ENCODE results near the gene VPS35.
"Not testable (repeated sequence)": the region's sequence is repeated elsewhere in the genome, so short reads cannot be mapped to it uniquely, and the experiment has no call there.

The VPS35 gene

DNA sequence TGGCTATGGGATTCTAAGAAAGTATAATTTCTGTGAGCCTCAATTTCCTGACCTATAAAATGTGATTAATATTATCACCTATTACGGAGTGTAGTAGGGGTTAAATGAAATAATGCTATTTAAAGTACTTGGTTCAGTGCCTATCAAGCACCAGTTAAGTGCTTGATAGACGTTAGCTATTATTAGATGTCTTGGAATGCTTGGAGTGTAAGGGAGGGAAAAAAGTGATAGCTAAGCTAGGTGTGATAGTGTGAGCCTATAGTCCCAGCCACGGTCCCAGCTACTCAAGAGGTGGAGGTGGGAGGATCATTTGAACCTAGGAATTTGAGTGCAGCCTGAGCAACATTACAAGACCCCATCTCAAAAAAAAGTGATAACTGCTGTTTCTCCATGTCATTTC, 8.0 kb upstream of the VPS35 start:
- Mint-ChIP-seq H3K36me3 (ENCODE audit: low read depth) (peaks cover 11% of the 10 kb centered on the region), H3K9me3 (no peaks in the 10 kb centered on the region), H3K27ac (no peak overlapping the region), H3K4me1 (ENCODE audit: low read depth) (no peaks in the 10 kb centered on the region), H3K4me3 (no peak overlapping the region), H3K27me3 (no peaks in the 10 kb centered on the region)
- intact Hi-C loops (cut with micrococcal nuclease): no loop called here

DNA sequence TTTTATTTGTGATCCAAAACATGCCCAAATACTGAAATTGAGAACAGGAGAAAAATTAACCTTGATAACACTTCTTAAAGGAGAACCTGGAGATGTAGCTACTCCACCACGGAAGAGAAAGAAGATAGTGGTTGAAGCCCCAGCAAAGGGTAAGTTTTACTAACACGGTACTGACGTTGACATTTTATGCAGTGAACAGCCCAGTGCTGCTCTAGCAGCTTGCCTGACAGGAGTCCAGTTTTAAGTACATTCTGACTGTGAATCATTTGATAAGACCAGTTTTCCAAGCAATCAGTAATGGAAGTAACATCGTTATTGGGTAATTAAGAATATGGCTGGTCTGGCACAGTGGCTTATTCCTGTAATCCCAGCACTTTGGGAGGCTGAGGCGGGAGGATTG, 7.0 kb upstream of the VPS35 start:
- Mint-ChIP-seq H3K27me3 (no peaks in the 10 kb centered on the region), H3K9me3 (no peaks in the 10 kb centered on the region), H3K4me3 (no peak overlapping the region), H3K27ac (no peak overlapping the region), H3K36me3 (ENCODE audit: low read depth) (peaks cover 11% of the 10 kb centered on the region), H3K4me1 (ENCODE audit: low read depth) (no peaks in the 10 kb centered on the region)
- intact Hi-C loops (cut with micrococcal nuclease): no loop called here

DNA sequence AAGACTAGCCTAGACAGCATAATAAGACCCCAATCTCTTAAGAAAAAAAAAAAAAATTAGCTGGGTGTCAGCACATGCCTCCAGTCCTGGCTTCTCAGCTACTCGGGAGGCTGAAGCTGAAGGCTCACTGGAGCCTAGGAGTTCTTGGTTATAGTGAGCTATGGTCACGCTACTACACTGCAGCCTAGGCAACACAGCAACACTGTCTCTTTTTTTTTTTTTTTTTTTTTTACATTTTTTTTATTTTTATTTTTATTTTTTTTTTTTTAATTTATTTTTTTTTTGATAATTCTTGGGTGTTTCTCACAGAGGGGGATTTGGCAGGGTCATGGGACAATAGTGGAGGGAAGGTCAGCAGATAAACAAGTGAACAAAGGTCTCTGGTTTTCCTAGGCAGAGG, 4.6 kb upstream of the VPS35 start:
- Mint-ChIP-seq H3K4me1 (ENCODE audit: low read depth) (no peaks in the 10 kb centered on the region), H3K4me3 (no peak overlapping the region), H3K27ac (no peak overlapping the region), H3K9me3 (no peaks in the 10 kb centered on the region), H3K36me3 (ENCODE audit: low read depth) (peaks cover 11% of the 10 kb centered on the region), H3K27me3 (no peaks in the 10 kb centered on the region)
- intact Hi-C loops (cut with micrococcal nuclease): no loop called here

DNA sequence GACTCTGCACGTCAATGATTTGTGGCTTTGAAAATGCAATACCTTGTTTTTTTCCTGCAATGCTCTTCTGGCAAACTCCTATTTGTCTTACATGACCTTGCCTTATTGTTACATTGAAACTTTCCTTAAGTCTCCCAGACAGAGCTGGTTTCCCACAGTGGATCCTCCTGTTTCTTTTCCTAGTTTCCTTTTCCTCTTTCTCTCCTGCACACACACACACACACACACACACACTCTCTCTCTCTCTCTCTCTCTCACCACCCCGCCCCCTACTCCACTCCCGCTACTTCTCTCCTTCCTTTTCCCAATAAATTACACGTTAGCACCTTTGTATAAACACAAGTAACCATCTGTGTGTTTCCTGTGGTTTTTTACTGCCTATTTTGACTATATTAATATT, 2.7 kb upstream of the VPS35 start:
- Mint-ChIP-seq H3K4me3 (no peak overlapping the region), H3K27me3 (no peaks in the 10 kb centered on the region)
- intact Hi-C loops (cut with micrococcal nuclease): no loop called here

DNA sequence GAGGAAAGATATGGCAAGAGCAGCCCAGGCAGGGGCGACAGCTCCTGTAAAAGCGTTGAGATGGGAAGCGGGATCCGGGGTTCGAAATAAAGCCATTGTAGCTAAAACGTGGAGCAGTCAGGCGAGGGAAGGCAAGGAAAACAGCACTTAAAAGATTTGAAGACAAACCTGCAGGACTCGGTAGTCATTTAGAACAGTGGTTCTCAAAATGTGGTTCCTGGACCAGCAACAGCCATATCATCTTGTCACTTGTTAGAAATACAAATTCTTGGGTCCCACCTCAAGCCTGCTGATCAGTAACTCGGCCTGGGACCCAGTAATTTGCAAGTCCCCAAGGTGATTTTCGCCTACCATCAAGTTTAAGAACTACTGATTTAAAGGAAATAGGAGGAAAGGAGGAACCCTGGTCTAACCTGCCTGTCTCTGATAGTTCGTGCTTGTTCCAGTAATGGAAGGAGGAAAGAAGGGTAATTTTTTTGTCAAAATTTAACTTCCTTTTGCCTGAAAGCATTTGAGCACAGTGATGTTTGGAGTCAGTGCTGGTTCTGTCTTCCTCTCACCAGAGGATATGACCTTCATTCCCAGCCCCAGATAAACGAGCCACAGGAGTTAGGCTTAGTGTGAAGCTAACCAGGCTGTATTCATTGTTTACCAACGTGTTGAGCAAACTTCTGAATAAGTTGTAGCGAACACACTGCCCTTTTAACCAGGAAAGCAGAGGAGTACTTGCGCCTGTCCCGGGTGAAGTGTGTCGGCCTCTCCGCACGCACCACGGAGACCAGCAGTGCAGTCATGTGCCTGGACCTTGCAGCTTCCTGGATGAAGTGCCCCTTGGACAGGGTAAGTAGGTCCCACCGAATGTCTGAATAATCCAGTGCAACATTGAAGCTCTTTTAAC, 1.6 kb upstream of the VPS35 start:
- Mint-ChIP-seq H3K4me3 (no peak overlapping the region), H3K27ac (no peak overlapping the region), H3K27me3 (no peaks in the 10 kb centered on the region), H3K4me1 (ENCODE audit: low read depth) (peaks cover 21% of the 10 kb centered on the region), H3K36me3 (ENCODE audit: low read depth) (peaks cover 7% of the 10 kb centered on the region), H3K9me3 (no peaks in the 10 kb centered on the region)
- intact Hi-C loops (cut with micrococcal nuclease): loop anchor here (1.0 kb wide), 1 partner anchor 53 kb away; no protein-coding TSS in a partner anchor

More for the DNA sequence above, 2.7 kb upstream of the VPS35 start:
- Mint-ChIP-seq H3K36me3 (ENCODE audit: low read depth) (peaks cover 11% of the 10 kb centered on the region), H3K9me3 (no peaks in the 10 kb centered on the region), H3K27ac (no peak overlapping the region), H3K4me1 (ENCODE audit: low read depth) (peaks cover 11% of the 10 kb centered on the region)

DNA sequence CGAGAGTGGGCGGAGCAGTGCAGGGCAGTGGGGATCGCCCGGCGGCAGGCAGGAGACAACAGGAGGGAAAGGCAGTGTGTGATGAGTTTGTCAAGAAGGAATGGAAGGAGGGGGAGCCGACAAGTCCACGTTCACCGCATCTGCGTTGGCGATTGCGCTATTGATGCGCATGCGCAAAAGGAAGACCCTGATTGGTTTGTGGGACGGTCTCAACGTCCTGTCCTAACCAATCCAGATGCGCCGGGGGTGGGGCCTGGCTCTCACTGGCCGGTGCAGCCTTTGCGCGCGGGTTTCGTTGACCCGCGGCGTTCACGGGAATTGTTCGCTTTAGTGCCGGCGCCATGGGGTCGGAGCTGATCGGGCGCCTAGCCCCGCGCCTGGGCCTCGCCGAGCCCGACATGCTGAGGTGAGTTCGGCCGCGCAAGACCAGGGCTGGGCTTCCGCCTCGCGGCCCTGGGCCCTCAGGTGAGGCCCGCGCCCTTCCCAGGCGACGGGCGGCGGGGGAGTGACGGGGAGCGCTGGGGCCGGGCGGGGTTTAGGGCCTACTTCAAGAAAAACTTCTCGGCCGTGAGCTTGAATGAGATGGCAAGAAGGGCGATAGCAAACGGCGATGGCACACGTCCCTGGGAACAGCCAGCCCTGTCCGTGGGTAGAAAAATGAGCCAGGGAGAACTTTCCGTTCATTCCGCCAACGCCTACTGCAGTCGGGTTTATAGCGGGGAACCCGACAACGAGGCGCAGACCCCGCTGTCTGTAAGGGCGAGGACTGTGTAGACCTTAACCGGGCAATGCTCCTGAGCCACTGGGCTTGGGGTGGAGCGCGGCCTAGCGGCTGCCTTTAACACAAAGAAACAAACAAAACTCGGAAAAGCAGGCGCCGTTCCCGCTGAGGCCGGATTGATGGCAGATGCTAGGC, 645 bp upstream of the VPS35 start, which contains the start of gene ORC6:
Gene ORC6 (plus strand): TSS at position 295 of the 916 bp plus-strand sequence. CDS start 47 bp downstream, at position 342.
- Mint-ChIP-seq H3K27me3 (no peaks in the 10 kb centered on the region), H3K9me3 (no peaks in the 10 kb centered on the region), H3K27ac (no peak within 1 kb of the TSS), H3K4me3 (no peak within 1 kb of the TSS), H3K4me1 (ENCODE audit: low read depth) (peaks cover 30% of the 10 kb centered on the region), H3K36me3 (ENCODE audit: low read depth) (no peaks in the 10 kb centered on the region)
- intact Hi-C loops (cut with micrococcal nuclease): loop anchor here (1.0 to 2.0 kb wide), 3 partner anchors 54 to 100 kb away; partner anchors contain the start of gene SHCBP1

DNA sequence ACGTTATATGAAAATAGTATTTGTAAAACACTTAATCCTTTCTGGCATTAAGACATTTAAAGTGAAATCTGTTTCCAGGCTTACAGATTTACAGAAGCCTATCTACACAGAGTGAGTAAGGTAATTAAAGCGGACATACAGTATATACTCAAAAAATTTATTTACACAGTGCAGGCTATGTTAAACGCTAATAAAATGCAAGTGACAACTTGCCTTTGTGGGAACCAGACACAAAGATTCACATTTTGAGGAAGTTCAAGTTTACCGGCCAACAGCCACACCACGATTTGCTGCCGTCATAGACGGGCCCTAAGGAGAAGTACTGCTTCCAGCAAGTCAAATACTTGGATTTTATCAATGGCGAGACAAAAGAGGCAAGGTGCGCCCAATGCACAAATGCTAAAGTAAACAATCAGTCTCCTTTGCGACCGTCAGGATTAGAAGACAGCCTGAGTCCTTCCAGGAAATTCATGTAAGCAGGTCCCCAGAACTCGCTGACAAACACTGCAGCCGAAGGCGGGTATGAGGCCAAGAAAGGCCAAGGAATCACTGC, 801 bp downstream of the VPS35 start:
- no peak overlapping the region for H3K4me3 Mint-ChIP-seq
- H3K36me3 Mint-ChIP-seq (ENCODE audit: low read depth): no peaks in the 10 kb centered on the region
- H3K9me3 Mint-ChIP-seq: no peaks in the 10 kb centered on the region
- intact Hi-C loops (cut with micrococcal nuclease): loop anchor here (2.0 kb wide), 1 partner anchor 67 kb away; the partner anchor contains the start of gene SHCBP1
- no peak overlapping the region for H3K27ac Mint-ChIP-seq
- peaks cover 44% of the 10 kb centered on the region for H3K4me1 Mint-ChIP-seq (ENCODE audit: low read depth)
- H3K27me3 Mint-ChIP-seq: no peaks in the 10 kb centered on the region

DNA sequence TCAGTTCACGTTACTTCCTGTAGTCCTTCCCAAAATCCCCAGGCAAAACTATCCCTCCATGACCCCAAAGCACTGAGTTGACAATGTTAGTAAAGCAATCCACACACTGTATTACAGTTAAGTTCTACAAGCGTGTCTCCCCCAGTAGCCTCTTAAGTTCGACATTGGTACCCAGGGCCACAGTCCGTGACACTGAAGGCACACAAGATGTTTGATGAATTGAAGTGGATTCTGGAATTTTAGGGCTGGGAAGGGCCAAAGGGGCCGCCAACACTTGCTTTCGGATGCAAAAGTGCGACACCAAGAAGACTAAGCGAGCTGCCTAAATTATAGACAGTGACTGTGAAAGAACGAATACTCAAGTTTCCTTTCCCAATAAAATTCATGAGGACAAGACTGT, 1.5 kb downstream of the VPS35 start:
- Mint-ChIP-seq H3K4me3 (no peak overlapping the region), H3K27me3 (no peaks in the 10 kb centered on the region), H3K9me3 (no peaks in the 10 kb centered on the region), H3K4me1 (ENCODE audit: low read depth) (peaks cover 47% of the 10 kb centered on the region), H3K36me3 (ENCODE audit: low read depth) (peaks cover under 1% of the 10 kb centered on the region), H3K27ac (no peak overlapping the region)
- intact Hi-C loops (cut with micrococcal nuclease): loop anchor here (2.0 kb wide), 2 partner anchors 15 to 143 kb away; partner anchors contain the start of gene C16orf87

DNA sequence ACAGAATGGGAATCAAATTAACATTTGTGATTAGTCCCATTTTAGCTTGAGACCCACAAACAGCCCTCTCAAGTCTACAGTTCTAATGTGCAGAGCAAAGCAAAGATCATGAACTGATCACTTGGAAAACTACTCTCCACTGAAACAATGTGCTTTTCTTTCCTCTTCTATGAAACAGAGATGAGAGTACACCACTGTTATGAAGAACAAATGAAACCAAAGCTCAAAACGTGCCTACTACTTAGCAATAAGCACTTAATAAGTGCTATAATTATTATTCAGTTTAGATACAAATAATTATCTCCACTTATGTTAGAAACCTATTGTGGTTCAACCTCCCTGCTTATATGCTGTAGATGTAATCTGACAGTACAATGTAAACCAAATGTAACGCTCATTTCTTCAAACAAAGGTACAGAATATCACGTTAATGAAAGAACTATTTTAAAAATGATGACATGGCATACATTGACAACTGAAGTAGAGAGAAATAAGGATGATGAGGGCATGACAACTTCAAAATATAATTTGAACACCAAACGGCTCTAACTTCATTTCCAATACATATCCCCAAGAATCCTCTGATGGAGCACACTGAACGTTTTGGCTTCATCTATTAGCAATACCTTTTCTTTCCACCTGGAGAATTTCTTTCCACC, 2.0 kb downstream of the VPS35 start:
- intact Hi-C loops (cut with micrococcal nuclease): loop anchor here (2.0 kb wide), 2 partner anchors 14 to 144 kb away; partner anchors contain the start of gene C16orf87
- H3K27me3 Mint-ChIP-seq: no peaks in the 10 kb centered on the region
- H3K4me1 Mint-ChIP-seq (ENCODE audit: low read depth): peaks cover 47% of the 10 kb centered on the region
- H3K36me3 Mint-ChIP-seq (ENCODE audit: low read depth): peaks cover 5% of the 10 kb centered on the region
- H3K27ac Mint-ChIP-seq: no peak overlapping the region
- H3K9me3 Mint-ChIP-seq: no peaks in the 10 kb centered on the region
- H3K4me3 Mint-ChIP-seq: no peak overlapping the region

DNA sequence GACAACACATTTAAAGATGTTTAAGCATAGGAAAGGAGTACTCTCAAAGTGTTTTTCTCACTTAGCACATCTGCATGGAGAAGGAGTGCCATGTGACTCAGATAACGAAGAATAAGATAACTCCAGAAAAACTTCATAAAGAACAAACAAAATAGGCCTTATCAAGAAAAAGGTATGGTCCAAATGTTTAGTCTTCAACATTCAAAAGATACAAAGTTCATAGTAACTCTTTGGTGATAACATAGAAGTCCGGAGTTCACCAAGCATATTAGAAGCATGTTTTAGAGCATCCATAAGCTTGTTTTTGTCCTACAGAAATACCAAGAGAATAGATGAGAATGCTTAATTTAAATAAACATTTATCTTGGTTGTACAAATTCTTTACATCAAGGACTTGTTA, 7.1 kb downstream of the VPS35 start:
- H3K9me3 Mint-ChIP-seq; H3K27me3 Mint-ChIP-seq; H3K27ac Mint-ChIP-seq; intact Hi-C loops (cut with micrococcal nuclease); H3K4me3 Mint-ChIP-seq: not testable (repeated sequence)
- Mint-ChIP-seq H3K36me3 (ENCODE audit: low read depth) (peaks cover 49% of the 10 kb centered on the region), H3K4me1 (ENCODE audit: low read depth) (peaks cover 38% of the 10 kb centered on the region)

DNA sequence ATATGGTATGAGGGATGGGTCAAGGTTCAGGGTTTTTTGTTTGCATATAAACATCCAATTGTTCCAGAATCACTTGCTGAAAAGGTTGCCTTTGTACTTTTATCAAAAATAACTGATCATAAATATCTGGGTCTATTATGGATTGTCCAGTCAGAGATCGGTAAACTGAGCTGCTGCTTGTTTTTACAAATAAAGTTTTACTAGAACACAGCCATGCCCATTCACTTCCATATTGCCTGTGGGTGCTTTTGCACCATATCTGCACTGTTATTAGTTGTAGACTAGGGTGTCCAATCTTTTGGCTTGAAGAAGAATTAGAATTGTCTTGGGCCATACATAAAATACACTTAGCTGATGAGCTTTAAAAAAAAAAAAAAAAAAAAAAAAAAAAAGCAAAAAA, 11.0 kb downstream of the VPS35 start:
- H3K4me3 Mint-ChIP-seq; H3K27ac Mint-ChIP-seq; intact Hi-C loops (cut with micrococcal nuclease); H3K9me3 Mint-ChIP-seq; H3K4me1 Mint-ChIP-seq (ENCODE audit: low read depth); H3K27me3 Mint-ChIP-seq: not testable (repeated sequence)
- H3K36me3 Mint-ChIP-seq (ENCODE audit: low read depth): peaks cover 85% of the 10 kb centered on the region

DNA sequence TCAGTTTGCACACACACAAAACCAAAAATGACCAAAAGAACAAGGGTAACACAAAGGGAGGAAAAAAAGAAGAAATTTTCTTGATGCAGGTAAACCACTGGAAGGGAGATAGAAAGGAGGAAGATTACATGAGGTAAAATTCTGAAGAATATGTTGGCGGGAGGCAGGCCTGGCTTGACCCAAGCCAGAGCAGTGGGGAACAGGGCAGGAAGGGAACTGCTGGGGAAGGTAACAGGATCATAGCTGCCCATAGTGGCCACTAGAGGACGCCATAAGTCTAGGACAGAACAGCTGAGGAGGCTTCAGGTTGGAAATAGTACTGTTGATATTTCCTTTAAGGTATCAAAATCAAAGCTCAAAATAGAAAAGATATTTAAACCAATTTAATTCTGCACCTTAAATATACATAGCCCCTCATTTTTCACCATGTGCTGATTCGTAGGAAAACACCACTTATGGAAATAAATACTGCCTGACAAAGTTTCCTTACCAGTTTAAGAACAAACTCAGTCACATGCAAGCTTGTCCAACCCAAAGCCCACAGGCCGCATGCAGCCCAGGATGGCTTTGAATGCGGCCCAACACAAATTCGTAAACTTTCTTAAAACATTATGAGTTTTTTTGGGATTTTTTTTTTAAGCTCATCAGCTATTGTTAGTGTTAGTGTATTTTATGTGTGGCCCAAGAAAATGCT, 15.5 kb downstream of the VPS35 start:
- Mint-ChIP-seq H3K27me3 (no peaks in the 10 kb centered on the region), H3K4me1 (ENCODE audit: low read depth) (peaks cover 8% of the 10 kb centered on the region), H3K9me3 (no peaks in the 10 kb centered on the region), H3K27ac (no peak overlapping the region), H3K4me3 (no peak overlapping the region), H3K36me3 (ENCODE audit: low read depth) (peaks cover 94% of the 10 kb centered on the region)
- intact Hi-C loops (cut with micrococcal nuclease): loop anchor here (1.0 to 2.0 kb wide), 3 partner anchors 13 to 236 kb away; no protein-coding TSS in a partner anchor

DNA sequence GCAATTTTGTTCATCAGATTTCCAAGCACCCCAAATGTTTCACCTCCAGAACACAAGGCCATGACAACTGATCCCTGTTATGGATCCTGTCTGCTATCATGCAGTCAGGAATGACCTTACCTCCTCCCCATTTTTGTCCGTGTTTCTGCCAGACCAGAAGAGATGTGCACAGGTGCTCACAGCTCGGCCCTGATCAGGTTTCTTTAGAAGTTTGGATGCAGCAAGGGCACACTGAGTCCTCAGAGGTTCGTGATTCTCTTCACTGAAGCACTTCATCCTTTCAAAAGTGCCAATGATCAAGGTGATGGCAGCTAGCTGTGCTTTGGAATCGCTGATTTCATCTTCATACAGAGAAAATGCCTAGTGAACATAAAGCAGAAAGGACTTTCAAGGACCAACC, 26.9 kb downstream of the VPS35 start:
- peaks cover 92% of the 10 kb centered on the region for H3K36me3 Mint-ChIP-seq (ENCODE audit: low read depth)
- H3K27me3 Mint-ChIP-seq: no peaks in the 10 kb centered on the region
- no peak overlapping the region for H3K27ac Mint-ChIP-seq
- no peaks in the 10 kb centered on the region for H3K9me3 Mint-ChIP-seq
- no peak overlapping the region for H3K4me3 Mint-ChIP-seq
- intact Hi-C loops (cut with micrococcal nuclease): no loop called here
- peaks cover 23% of the 10 kb centered on the region for H3K4me1 Mint-ChIP-seq (ENCODE audit: low read depth)

Measured in dendritic cell treated with granulocyte-macrophage colony-stimulating factor and Interleukin-4, amounts not matched to agents 40 ng/mL and 50 ng/mL, for 4 days (primary cell).